Measurements from ENCODE around the gene DDI1.
A peak's percentile ranks its signal among the peaks of the same experiment; 100 is the strongest.

The DDI1 gene

GRCh38 chr11:104036588-104036987 is at the start of gene DDI1:
TSS of gene DDI1 (plus strand) at chr11:104036640. CDS start at chr11:104036823, 183 bp downstream.
- no peak for DNase-seq

GRCh38 chr11:103987629-103988594 is 48.5 kb upstream of the DDI1 start:
- peak; percentile 28 for DNase-seq

GRCh38 chr11:103988595-103988969 is 47.9 kb upstream of the DDI1 start:
- peak; percentile 60 for DNase-seq

GRCh38 chr11:103993507-103993906 is 42.9 kb upstream of the DDI1 start:
- DNase-seq: peak; percentile 26

- DNase-seq: peak; percentile 88
These were observed 42.3 kb upstream of the DDI1 start for GRCh38 chr11:103994094-103994493.

GRCh38 chr11:103994518-103994917 is 41.9 kb upstream of the DDI1 start:
- no peak for DNase-seq

- DNase-seq: peak; percentile 68
These were observed 40.5 kb upstream of the DDI1 start for GRCh38 chr11:103995896-103996295.

GRCh38 chr11:103997082-103997481 is 39.4 kb upstream of the DDI1 start:
- no peak for DNase-seq

GRCh38 chr11:103998826-103999508 is 37.5 kb upstream of the DDI1 start:
- DNase-seq: no peak

- DNase-seq: peak; percentile 93
These were observed 35.6 kb upstream of the DDI1 start for GRCh38 chr11:104000798-104001197.

GRCh38 chr11:104001561-104002056 is 34.8 kb upstream of the DDI1 start:
- peak; percentile 75 for DNase-seq

GRCh38 chr11:104003491-104003890 is 32.9 kb upstream of the DDI1 start:
- DNase-seq: peak; percentile 79

- DNase-seq: no peak
These were observed 31.1 kb upstream of the DDI1 start for GRCh38 chr11:104005234-104005855.

- no peak for DNase-seq
These were observed 26.7 kb upstream of the DDI1 start for GRCh38 chr11:104009744-104010143.

GRCh38 chr11:104011044-104011443 is 25.4 kb upstream of the DDI1 start:
- DNase-seq: peak; percentile 44

- no peak for DNase-seq
These were observed 20.6 kb upstream of the DDI1 start for GRCh38 chr11:104015649-104016415.

- DNase-seq: no peak
These were observed 11.9 kb upstream of the DDI1 start for GRCh38 chr11:104024572-104024971.

GRCh38 chr11:104028476-104029263 is 7.8 kb upstream of the DDI1 start:
- DNase-seq: peak; percentile 18

- DNase-seq: peak; percentile 85
These were observed 3.3 kb upstream of the DDI1 start for GRCh38 chr11:104033134-104033533.

GRCh38 chr11:104033561-104033960 is 2.9 kb upstream of the DDI1 start:
- DNase-seq: no peak

GRCh38 chr11:104036995-104037394 is 555 bp downstream of the DDI1 start:
- no peak for DNase-seq

- DNase-seq: no peak
These were observed 5.4 kb downstream of the DDI1 start for GRCh38 chr11:104041792-104042191.

Data from fibroblast of skin of right quadriceps (primary cell).